ENCODE results near the gene WWC2. TPM values are rescaled to one million over a fixed set of nuclear protein-coding genes. Genes with fewer than 3 reads are reported as not detected.

WWC2 gene
- total RNA-seq, 1 experiment from 2014 or later: 39.1 TPM

GRCh38 chr4:183348706-183349659 is 249.9 kb downstream of the WWC2 start:
- Histone ChIP-seq H4K20me1 (ENCODE audit: insufficient read depth) (no peaks in the 10 kb centered on the region), H3K4me2 (ENCODE audit: low read length) (peak overlapping the region; percentile 24), H3K27me3 (ENCODE audit: insufficient read depth, low read length) (no peaks in the 10 kb centered on the region), H3K4me3 (replicated peaks in 1 of 2; ENCODE audit: low read depth in 1 of 2, low read length in 2 of 2) (no peak overlapping the region), H3K27ac (ENCODE audit: low read depth, low read length) (no peak overlapping the region), H3K9me3 (ENCODE audit: control insufficient read depth in 1 of 2, insufficient read depth in 1 of 2, low read depth in 1 of 2, low read length in 2 of 2) (no peaks in the 10 kb centered on the region), H2AFZ (ENCODE audit: low read depth, low read length, poor library complexity, severe bottlenecking) (no peak overlapping the region), H3K4me1 (ENCODE audit: control insufficient read depth in 1 of 2, insufficient read depth in 2 of 2, low read length in 2 of 2) (peaks cover 0 to 12% of the 10 kb centered on the region in 2 experiments; a peak in 1 of 4 replicates), H3K9me2 (ENCODE audit: insufficient read depth) (no peaks in the 10 kb centered on the region), H3K79me2 (ENCODE audit: insufficient read depth, low read length) (no peaks in the 10 kb centered on the region), H3K36me3 (ENCODE audit: control insufficient read depth in 1 of 2, insufficient read depth in 2 of 2, low read length in 2 of 2) (no peaks in the 10 kb centered on the region), H3K9ac (ENCODE audit: low read length) (no peak overlapping the region)
- ATAC-seq: peak; percentile 65
- TF ChIP-seq, protein P1, sequence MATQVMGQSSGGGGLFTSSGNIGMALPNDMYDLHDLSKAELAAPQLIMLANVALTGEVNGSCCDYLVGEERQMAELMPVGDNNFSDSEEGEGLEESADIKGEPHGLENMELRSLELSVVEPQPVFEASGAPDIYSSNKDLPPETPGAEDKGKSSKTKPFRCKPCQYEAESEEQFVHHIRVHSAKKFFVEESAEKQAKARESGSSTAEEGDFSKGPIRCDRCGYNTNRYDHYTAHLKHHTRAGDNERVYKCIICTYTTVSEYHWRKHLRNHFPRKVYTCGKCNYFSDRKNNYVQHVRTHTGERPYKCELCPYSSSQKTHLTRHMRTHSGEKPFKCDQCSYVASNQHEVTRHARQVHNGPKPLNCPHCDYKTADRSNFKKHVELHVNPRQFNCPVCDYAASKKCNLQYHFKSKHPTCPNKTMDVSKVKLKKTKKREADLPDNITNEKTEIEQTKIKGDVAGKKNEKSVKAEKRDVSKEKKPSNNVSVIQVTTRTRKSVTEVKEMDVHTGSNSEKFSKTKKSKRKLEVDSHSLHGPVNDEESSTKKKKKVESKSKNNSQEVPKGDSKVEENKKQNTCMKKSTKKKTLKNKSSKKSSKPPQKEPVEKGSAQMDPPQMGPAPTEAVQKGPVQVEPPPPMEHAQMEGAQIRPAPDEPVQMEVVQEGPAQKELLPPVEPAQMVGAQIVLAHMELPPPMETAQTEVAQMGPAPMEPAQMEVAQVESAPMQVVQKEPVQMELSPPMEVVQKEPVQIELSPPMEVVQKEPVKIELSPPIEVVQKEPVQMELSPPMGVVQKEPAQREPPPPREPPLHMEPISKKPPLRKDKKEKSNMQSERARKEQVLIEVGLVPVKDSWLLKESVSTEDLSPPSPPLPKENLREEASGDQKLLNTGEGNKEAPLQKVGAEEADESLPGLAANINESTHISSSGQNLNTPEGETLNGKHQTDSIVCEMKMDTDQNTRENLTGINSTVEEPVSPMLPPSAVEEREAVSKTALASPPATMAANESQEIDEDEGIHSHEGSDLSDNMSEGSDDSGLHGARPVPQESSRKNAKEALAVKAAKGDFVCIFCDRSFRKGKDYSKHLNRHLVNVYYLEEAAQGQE (IDR thresholded peaks at IDR 0.05; ENCODE audit: low read depth): no peak
- TF ChIP-seq SRF (IDR thresholded peaks at IDR 0.05; ENCODE audit: low read depth): 0 out of 2 replicates have a peak, but pooled peaks have one; percentile 57
- CTCF ChIA-PET: no interaction called here
- no peak for DNase-seq (ENCODE audit: low read depth, low spot score)
- RAD21 ChIA-PET (ENCODE audit: low non-redundant PET in 1 of 2, low total read pairs in 2 of 2, uncharacterized antibody in 2 of 2, unreplicated experiment in 2 of 2): no interaction called here
- POLR2A ChIA-PET: no interaction called here
- intact Hi-C loops (cut with micrococcal nuclease): no loop called here
- no TSS peak for BruUV-seq (replicated peaks)

DNA sequence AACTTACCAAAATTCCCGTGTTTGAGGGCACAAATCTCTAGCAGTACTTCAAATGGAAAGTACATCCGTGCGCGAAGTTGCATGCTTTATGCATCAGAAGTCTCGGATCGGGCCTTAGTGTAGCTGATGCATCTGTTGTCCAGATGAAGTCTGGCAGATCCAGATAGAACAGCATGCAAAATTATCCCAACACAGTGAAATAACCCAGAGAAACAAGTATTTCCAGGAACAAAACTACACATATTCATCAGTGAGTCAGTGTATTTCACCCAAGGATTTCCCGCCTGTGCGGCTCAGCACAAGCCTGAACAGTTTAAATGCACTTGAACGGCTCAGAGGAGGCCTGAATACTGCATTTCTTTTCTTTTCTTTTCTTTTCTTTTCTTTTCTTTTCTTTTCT is 250.6 kb downstream of the WWC2 start:
- Histone ChIP-seq H3K9me2 (ENCODE audit: insufficient read depth) (no peaks in the 10 kb centered on the region), H3K27me3 (ENCODE audit: insufficient read depth, low read length) (no peaks in the 10 kb centered on the region), H3K79me2 (ENCODE audit: insufficient read depth, low read length) (no peaks in the 10 kb centered on the region), H3K4me2 (ENCODE audit: low read length) (no peak overlapping the region), H3K9ac (ENCODE audit: low read length) (no peak overlapping the region), H3K27ac (ENCODE audit: low read depth, low read length) (no peak overlapping the region), H4K20me1 (ENCODE audit: insufficient read depth) (no peaks in the 10 kb centered on the region), H3K4me3 (replicated peaks in 1 of 2; ENCODE audit: low read depth in 1 of 2, low read length in 2 of 2) (no peak overlapping the region), H3K36me3 (ENCODE audit: control insufficient read depth in 1 of 2, insufficient read depth in 2 of 2, low read length in 2 of 2) (no peaks in the 10 kb centered on the region), H3K9me3 (ENCODE audit: control insufficient read depth in 1 of 2, insufficient read depth in 1 of 2, low read depth in 1 of 2, low read length in 2 of 2) (no peaks in the 10 kb centered on the region), H2AFZ (ENCODE audit: low read depth, low read length, poor library complexity, severe bottlenecking) (no peak overlapping the region), H3K4me1 (ENCODE audit: control insufficient read depth in 1 of 2, insufficient read depth in 2 of 2, low read length in 2 of 2) (peaks cover 0 to 12% of the 10 kb centered on the region in 2 experiments; a peak in 1 of 4 replicates)
- no TSS peak for BruUV-seq (replicated peaks)
- DNase-seq (ENCODE audit: low read depth, low spot score) (no peak), ATAC-seq (no peak)
- ChIA-PET CTCF (no interaction called here), POLR2A (no interaction called here), RAD21 (ENCODE audit: low non-redundant PET in 1 of 2, low total read pairs in 2 of 2, uncharacterized antibody in 2 of 2, unreplicated experiment in 2 of 2) (no interaction called here)
- intact Hi-C loops (cut with micrococcal nuclease): no loop called here
- TF ChIP-seq ZFX (IDR thresholded peaks at IDR 0.05): no peak
- TF ChIP-seq CBX3 (IDR thresholded peaks at IDR 0.05; ENCODE audit: low read depth): no peak
- no peak for TF ChIP-seq TCF7L2 (IDR thresholded peaks at IDR 0.05; ENCODE audit: borderline replicate concordance, extremely low read depth, insufficient read depth, insufficient read length)
- TF ChIP-seq, protein P1 (IDR thresholded peaks at IDR 0.05; ENCODE audit: low read depth): no peak
- TF ChIP-seq ZNF274 (IDR thresholded peaks at IDR 0.05; ENCODE audit: low read depth, low read length): no peak
- TF ChIP-seq POLR2A (IDR thresholded peaks at IDR 0.05; ENCODE audit: borderline replicate concordance, extremely low read depth, insufficient read depth, insufficient read length): no peak
- no peak for TF ChIP-seq SRF (IDR thresholded peaks at IDR 0.05; ENCODE audit: low read depth)
- TF ChIP-seq, protein P2, sequence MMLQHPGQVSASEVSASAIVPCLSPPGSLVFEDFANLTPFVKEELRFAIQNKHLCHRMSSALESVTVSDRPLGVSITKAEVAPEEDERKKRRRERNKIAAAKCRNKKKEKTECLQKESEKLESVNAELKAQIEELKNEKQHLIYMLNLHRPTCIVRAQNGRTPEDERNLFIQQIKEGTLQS (IDR thresholded peaks at IDR 0.05): no peak
- no peak for TF ChIP-seq JUND (IDR thresholded peaks at IDR 0.05)
- TF ChIP-seq CEBPB (IDR thresholded peaks at IDR 0.05; ENCODE audit: low read depth): no peak
- no peak for TF ChIP-seq ELF1 (IDR thresholded peaks at IDR 0.05; ENCODE audit: borderline replicate concordance, low read depth)
